Stimulated activated CD4-positive, alpha-beta T cell treated with anti-CD3 and anti-CD28 coated beads, Interleukin-2, amount 100 ng/mL, for 4 hours (primary cell): ENCODE measurements around the gene CTNNA1.
A peak's percentile ranks its signal among the peaks of the same experiment; 100 is the strongest.
"Not testable (repeated sequence)": the region's sequence is repeated elsewhere in the genome, so short reads cannot be mapped to it uniquely, and the experiment has no call there.

Experiments used
- DNase-seq: peaks from one replicate; pipeline ENCODE4 v3.0.0-alpha.2; 2020; ENCODE audit warnings: low read depth

CTNNA1 gene

GRCh38 chr5:138898742-138899141 is 145.5 kb downstream of the CTNNA1 start:
- DNase-seq, result no peak

DNA sequence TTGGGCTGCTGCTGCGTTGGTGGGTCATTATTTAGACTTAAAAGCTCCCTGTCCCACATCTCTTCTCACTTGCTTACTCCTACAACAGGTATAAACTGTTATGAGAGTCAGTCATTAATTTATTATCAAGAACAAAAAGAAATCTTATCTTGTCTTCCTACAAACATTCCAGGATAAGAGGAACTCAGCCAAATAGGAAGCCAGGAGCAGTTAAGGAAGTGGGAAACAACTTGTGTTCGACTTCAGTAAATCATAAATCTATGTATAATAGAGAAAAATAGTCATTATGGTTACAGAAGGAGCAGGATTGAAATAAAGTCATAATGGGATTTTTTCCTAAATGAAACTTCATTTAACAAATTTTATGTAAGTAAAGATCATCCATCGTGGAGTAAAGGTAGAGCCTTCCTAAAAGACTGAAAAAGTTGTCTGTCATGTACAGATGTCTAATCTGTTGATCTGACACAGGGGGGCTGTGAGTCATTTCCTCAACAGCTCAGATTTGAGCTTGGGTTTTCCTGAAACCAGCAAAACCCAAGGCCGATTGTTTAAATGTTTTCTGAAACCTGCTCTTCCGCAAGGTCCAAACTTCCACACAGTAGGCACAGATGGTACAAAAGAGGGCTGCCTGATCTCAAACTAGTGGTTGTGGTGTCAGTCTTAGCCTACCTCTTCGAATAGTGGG is 147.2 kb downstream of the CTNNA1 start:
- DNase-seq, result peak; percentile 6

- no peak for DNase-seq
These were observed 148.5 kb downstream of the CTNNA1 start for GRCh38 chr5:138901716-138902115.

GRCh38 chr5:138903130-138903775 is 150.0 kb downstream of the CTNNA1 start:
- no peak for DNase-seq

DNA sequence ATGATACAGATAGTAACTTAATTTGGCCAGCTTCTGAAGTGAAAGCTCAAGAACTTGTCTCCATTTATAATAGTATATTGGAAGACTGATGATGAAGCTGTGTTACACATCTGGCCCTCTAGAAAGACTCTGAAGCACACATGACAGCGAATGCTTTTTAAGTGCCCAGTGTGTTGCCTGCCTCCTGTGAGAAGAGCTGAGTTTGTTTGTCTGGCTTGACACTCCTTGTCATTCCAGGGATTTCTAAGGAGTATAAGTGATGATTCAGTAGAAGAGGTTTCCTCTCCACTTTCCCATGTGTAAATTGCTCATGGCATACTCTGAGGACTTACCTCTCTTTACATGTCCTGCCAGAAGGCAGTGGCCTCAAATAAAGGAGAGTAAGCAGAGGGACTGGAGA is 152.3 kb downstream of the CTNNA1 start:
- no peak for DNase-seq

- no peak for DNase-seq
These were observed 156.5 kb downstream of the CTNNA1 start for GRCh38 chr5:138909734-138910133.

GRCh38 chr5:138910546-138911185 is 157.4 kb downstream of the CTNNA1 start:
- DNase-seq, result no peak

DNA sequence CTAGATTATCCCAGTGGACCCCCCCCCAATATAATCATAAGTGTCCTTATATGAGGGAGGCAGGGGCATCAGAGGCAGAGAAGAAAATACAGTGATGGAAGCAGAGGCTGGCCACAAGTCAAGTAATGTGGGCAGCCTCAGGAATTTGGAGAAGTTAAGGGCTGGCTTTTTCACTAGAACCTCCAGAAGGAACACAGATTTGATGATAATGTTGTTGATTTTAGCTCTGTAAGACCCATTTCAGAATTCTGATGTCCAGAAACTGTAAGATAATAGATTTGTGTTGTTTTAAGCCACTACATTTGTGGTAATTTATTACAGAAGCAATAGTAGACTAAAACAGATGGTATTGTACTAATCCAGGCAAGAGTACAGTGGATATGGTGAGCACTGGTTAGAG is 158.2 kb downstream of the CTNNA1 start:
- DNase-seq, result no peak

DNA sequence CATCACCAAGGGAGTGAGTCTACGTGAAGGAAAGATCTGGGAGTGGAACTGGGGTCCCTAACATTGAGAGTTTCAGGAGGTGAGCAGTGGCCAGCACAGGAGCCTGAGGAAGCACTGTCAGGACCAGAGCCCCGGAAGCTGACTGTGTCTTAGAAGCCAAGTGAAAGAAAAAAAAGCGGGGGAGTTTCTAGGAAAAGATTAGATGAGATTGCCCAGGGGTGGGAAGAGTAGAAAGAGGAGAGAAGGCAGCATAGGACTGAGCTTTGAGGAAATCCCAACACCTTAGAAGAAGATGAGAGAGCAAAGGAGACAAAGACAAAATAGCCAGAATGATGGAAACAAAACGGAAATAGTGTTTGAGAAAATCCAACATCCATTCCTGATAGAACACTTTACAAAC is 158.9 kb downstream of the CTNNA1 start:
- DNase-seq, result no peak

- DNase-seq, result no peak
These were observed 160.5 kb downstream of the CTNNA1 start for GRCh38 chr5:138913773-138914172.

GRCh38 chr5:138914338-138914737 is 161.1 kb downstream of the CTNNA1 start:
- no peak for DNase-seq

GRCh38 chr5:138918686-138919085 is 165.5 kb downstream of the CTNNA1 start:
- DNase-seq, result no peak

- DNase-seq, result no peak
These were observed 167.0 kb downstream of the CTNNA1 start for GRCh38 chr5:138920181-138920580.

- not testable (repeated sequence) for DNase-seq
These were observed 168.1 kb downstream of the CTNNA1 start for GRCh38 chr5:138921362-138921761.

GRCh38 chr5:138922494-138922893 is 169.3 kb downstream of the CTNNA1 start:
- no peak for DNase-seq

DNA sequence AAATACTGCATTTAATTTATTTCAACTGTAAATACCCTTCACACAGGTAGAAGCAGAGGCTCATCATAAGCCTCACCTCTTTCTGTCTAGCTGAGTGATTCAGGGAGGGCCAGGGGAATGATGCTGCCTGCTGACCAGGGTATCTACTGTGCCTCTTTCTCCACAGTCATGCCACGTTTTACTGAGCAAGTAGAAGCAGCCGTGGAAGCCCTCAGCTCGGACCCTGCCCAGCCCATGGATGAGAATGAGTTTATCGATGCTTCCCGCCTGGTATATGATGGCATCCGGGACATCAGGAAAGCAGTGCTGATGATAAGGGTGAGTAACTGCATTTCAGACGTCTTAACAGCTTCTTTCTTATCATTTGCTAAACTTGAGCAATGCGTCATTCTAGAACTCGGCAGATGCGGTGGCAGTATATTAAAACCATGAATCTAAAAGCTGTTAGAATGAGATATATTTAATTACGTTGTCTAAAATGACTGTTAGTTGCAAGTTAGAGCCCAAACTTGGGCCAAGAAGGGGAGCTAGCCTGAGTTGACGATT is 171.9 kb downstream of the CTNNA1 start:
- no peak for DNase-seq

DNA sequence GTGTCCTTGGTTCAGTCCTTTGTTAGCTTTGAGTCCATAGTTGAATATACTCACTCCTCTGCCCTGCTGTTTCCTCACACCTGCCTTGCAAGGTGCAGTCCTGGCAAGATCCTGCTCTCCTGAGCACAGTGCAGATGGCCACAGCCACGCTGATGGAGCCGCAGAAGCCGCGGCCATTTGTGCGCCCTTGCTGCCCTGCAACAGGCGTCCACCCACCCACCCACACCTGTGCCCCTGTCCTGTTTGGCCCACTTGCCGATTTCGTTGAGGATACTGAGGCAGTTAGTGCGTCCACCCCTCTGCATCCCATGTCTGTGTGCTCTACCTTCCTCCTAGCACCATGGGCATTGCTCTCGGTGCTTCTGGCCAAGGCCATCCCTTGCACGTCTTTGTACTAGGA is 173.0 kb downstream of the CTNNA1 start:
- no peak for DNase-seq

DNA sequence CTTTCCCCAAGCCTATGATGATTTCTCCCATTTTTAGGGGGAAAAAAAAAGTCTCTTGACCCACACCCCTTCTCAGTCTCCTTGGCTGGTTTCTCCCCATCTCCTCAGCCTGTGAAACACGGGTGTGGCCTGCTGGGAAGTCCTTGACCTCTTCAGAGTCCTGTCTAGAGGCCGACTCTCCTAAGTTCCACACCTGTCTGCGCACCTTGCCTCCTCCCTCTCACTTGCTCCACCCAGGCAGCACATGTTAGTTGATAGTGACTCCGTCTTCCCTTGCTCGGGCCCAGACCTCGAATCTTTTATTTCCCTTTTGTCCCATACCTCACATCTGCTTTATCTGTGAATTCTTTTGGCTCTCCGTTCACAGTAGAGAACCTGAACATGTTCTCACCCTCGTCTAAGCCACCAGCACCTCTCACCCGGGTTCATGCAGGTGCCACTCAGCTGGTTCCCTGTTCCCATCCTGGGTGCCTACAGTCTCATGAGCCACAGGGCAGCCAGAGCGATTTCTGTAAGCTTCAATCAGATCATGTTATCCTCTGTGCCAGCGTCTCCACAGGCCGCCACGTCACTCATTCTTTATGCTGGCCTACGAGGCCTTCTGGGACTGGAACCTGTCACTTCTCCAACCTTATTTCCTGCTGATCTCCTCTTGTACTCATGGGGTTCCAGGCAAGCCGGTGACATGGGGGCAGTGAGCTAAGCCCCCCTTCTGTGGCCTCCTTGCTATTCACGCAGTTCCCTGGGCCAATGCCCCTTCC is 173.6 kb downstream of the CTNNA1 start:
- no peak for DNase-seq

DNA sequence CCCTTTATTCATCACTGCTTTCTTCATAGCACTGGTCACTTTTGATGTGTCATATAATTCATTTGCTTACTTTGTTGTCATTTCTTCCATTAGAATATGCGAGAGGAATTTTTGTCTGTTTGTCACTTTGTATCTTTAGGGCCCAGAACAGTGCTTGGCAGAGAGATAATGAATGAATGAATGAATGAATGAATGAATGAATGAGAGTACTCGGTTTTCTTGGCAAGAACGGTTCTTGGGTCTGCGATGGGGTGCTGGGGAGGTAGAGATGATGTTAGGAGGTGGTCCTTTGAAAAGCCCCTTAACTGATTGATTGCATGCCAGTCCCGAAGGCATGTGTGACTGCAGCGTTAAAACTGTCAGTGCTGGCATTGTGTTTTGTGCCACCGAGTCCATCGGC is 174.3 kb downstream of the CTNNA1 start:
- no peak for DNase-seq

- DNase-seq, result no peak
These were observed 174.8 kb downstream of the CTNNA1 start for GRCh38 chr5:138927979-138928378.

DNA sequence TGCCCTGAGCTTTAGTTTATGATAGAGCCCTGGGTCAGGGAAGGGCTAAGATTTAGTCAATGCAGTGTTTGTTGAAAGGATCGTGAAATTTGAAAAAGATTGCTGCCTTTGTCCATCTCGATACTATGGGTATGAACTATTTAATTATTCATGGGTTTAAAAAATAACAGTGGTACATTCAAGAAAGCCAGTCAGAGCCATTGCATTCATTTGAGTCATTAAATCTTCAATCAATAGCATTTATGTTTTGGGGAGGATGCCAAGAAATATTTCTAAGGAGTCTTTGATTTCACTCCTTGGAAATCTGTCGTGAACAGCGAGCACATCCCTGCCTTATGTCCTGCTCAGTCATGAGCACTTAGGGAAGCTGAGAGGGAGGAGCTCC is 176.3 kb downstream of the CTNNA1 start:
- no peak for DNase-seq

GRCh38 chr5:138930371-138931097 is 177.3 kb downstream of the CTNNA1 start:
- no peak for DNase-seq
